Kidney epithelial cell (primary cell): ENCODE measurements around the gene KLHL13. TPM values are rescaled to one million over a fixed set of nuclear protein-coding genes. Genes with fewer than 3 reads are reported as not detected.
A peak's percentile ranks its signal among the peaks of the same experiment; 100 is the strongest.
"Not testable (repeated sequence)": the region's sequence is repeated elsewhere in the genome, so short reads cannot be mapped to it uniquely, and the experiment has no call there.

Experiments used
- DNase-seq: peaks from one replicate; pipeline ENCODE4 v3.0.0-alpha.2; 2010; ENCODE audit warnings: low read depth
- H3K27me3 ChIP-seq: 2 replicates; pipeline ENCODE4 v1.6.0; 2011; ENCODE audit warnings: low read length; ENCODE audit not compliant: control insufficient read depth, insufficient read depth
- H3K36me3 ChIP-seq: 2 replicates; pipeline ENCODE4 v1.5.1; 2011; ENCODE audit warnings: low read length; ENCODE audit not compliant: control insufficient read depth, insufficient read depth
- H3K4me3 ChIP-seq: 2 replicates; pipeline ENCODE4 v1.5.1; 2011; ENCODE audit warnings: low read depth, mild to moderate bottlenecking, control low read depth, low read length
- total RNA-seq: library from RNA; depleted of rRNA; stranded (reverse); fragments of >200 nt; gene quantifications from 2 replicates; pipeline ENCODE4 v1.2.3, GENCODE V29; 2015
- TF ChIP-seq, protein P1 (sequence below): IDR thresholded peaks from 2 replicates; pipeline ENCODE4 v1.5.1; 2011; ENCODE audit warnings: mild to moderate bottlenecking, moderate library complexity, low read length, control low read depth, inconsistent platforms; ENCODE audit not compliant: insufficient read depth, poor library complexity, severe bottlenecking

The KLHL13 gene
- total RNA-seq, 1 donor from 2014 or later, result 12.7 TPM

DNA sequence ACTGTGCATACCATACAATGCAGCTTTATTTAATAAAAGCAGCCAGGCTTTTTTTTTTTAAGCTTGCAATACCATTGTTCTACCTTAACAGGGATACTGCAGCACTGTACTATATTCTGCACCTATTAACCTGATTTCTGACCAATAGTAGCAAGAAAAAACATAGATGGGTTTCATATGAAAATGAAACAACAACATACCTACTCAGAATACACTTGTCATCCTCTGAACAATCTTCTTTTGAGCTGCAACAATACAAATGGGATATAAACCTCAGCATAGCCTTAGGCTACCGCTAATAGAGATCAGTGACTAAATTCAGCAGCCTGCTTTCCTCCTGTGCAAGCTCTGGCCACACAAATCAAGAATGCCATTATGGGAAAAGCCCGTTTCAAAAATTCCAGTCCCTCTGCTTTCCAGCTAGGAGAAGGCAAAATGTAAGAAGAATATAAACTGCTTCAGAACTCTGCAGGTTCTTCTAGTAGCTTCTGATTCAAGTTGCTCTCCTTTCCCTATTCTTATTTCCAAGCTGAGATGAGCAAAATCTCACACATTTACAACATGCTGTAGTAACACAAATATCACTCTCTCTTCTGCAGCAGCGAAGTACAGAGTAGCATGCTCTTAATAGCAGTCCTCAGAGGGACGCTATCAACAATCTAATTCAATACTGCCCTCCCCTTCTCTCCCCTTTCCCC is 143.4 kb downstream of the KLHL13 start:
- no peak for DNase-seq
- Histone ChIP-seq H3K4me3 (no peak overlapping the region), H3K27me3 (no peaks in the 10 kb centered on the region), H3K36me3 (no peaks in the 10 kb centered on the region)
- TF ChIP-seq, protein P1, sequence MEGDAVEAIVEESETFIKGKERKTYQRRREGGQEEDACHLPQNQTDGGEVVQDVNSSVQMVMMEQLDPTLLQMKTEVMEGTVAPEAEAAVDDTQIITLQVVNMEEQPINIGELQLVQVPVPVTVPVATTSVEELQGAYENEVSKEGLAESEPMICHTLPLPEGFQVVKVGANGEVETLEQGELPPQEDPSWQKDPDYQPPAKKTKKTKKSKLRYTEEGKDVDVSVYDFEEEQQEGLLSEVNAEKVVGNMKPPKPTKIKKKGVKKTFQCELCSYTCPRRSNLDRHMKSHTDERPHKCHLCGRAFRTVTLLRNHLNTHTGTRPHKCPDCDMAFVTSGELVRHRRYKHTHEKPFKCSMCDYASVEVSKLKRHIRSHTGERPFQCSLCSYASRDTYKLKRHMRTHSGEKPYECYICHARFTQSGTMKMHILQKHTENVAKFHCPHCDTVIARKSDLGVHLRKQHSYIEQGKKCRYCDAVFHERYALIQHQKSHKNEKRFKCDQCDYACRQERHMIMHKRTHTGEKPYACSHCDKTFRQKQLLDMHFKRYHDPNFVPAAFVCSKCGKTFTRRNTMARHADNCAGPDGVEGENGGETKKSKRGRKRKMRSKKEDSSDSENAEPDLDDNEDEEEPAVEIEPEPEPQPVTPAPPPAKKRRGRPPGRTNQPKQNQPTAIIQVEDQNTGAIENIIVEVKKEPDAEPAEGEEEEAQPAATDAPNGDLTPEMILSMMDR, result no peak

DNA sequence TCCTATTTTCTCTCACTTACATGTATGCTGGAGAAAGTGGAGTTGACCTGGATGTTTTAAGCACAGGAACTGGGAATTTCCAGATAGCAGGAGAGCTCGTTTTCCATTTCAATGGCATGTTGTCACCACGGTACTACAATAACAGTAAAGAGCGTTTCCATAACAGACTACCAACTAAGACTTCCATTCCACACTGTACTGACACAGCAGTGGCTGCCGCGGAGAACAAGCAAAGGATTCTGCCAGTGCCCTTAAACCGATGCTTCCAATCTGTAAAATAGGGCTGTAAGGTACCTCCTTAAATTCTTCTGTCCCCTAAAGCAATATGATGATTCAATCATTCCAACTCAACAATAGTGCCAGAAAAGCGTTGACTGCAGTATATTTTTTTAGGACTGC is 143.9 kb downstream of the KLHL13 start:
- H3K36me3 ChIP-seq, result no peaks in the 10 kb centered on the region
- TF ChIP-seq, protein P1, result no peak
- no peak overlapping the region for H3K4me3 ChIP-seq
- peak; percentile 37 for DNase-seq
- no peaks in the 10 kb centered on the region for H3K27me3 ChIP-seq

DNA sequence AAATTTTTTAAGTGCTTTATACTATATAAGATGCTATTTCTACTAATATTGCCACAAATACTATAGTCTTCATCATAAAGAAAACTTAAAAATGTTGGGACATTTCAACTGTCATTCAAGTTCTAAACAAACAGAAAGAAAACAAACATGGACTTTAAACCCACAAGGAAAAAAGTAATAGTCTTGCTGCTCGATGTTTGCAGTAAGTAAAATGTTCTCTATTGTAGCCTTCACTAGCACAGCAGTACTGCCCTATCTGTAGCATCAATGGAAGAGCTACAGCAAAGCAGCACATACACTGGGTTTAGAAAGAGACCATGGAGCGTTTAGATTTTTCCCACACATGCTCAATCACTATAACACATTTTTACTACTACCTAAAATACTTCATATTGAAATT is 146.8 kb downstream of the KLHL13 start:
- no peaks in the 10 kb centered on the region for H3K27me3 ChIP-seq
- H3K36me3 ChIP-seq, result no peaks in the 10 kb centered on the region
- DNase-seq, result no peak
- TF ChIP-seq, protein P1, result no peak
- no peak overlapping the region for H3K4me3 ChIP-seq

DNA sequence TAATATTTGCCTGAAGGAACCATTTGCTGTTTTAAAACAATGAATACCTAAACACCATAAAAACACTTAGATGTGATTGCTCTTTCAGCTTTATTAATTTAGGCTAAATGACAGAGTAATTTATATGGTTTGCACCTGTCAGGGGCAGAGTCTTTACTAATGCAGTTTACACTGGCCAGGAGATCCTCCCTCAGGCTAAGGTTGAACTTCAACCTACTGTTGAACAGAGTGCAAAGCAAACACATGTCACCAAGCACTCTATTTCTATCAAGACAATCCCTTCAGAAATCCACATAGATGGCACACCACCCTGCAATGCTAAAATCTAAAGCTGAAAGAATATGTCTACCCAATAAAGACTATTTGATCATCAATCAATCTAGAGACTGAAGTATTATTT is 147.3 kb downstream of the KLHL13 start:
- TF ChIP-seq, protein P1, result no peak
- Histone ChIP-seq H3K36me3 (no peaks in the 10 kb centered on the region), H3K27me3 (no peaks in the 10 kb centered on the region), H3K4me3 (no peak overlapping the region)
- no peak for DNase-seq

DNA sequence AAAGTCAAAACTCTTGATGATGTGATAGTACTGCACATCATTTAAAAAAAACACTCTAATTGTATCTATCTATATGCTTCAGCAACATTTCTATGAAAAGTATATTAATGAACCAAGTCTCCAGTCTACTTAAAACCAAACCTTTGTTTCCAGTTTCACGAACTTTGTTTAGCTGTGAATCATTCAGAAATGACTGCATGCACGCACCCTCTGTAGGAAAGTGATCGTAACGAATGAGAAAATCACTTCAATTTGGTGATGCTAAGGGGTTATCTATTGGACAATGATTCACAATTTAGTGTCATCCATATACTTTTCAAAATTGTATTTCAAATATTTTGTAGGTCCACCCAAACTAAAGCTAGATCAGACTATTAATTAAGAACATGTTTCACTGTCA is 157.6 kb downstream of the KLHL13 start:
- no peaks in the 10 kb centered on the region for H3K27me3 ChIP-seq
- H3K36me3 ChIP-seq, result no peaks in the 10 kb centered on the region
- no peak for DNase-seq
- H3K4me3 ChIP-seq, result no peak overlapping the region
- TF ChIP-seq, protein P1, result no peak

DNA sequence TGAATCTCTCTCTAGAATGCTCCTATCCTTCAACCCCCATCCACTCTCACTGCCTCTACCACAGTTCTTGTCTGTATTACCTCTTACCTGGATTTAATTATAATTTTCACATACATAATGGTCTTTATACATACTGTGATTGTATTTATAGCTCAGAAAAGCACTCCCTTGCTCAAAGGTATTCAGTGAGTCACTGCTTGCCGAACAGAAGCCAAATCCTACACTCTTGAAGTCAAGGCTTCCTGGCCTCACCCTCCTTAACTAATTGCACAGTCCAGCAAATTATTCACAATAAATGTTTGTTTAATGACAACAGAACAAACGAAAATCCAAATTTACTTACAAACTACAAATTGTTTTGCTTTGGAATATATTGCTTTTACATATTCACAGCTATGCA is 159.5 kb downstream of the KLHL13 start:
- H3K4me3 ChIP-seq, result no peak overlapping the region
- no peaks in the 10 kb centered on the region for H3K27me3 ChIP-seq
- TF ChIP-seq, protein P1, result no peak
- no peaks in the 10 kb centered on the region for H3K36me3 ChIP-seq
- no peak for DNase-seq

DNA sequence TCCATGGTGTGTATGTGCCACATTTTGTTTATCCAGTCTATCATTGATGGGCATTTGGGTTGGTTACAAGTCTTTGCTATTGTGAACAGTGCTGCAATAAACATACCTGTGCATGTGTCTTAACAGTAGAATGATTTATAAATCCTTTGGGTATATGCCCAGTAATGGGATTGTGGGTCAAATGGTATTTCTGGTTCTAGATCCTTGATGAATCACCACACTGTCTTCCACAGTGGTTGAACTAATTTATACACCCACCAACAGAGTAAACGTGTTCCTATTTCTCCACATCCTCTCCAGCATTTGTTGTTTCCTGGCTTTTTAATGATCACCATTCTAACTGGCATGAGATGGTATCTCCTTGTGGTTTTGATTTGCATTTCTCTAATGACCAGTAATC is 177.3 kb downstream of the KLHL13 start:
- not testable (repeated sequence) for DNase-seq, H3K27me3 ChIP-seq, H3K4me3 ChIP-seq, H3K36me3 ChIP-seq
